ENCODE results near the gene APOF.
A peak's percentile ranks its signal among the peaks of the same experiment; 100 is the strongest.
"Not testable (repeated sequence)": the region's sequence is repeated elsewhere in the genome, so short reads cannot be mapped to it uniquely, and the experiment has no call there.

APOF gene

GRCh38 chr12:56366948-56367347 lies 4.3 kb upstream of the APOF start:
- no peak for DNase-seq

- DNase-seq: no peak
These were observed 1.0 kb downstream of the APOF start for GRCh38 chr12:56361487-56362129.

- DNase-seq: peak; percentile 100
These were observed 2.5 kb downstream of the APOF start, which contains the start of gene STAT2 for GRCh38 chr12:56359851-56360767. STAT2 (minus strand) TSS chr12:56360107; CDS start chr12:56356571, 3,536 bp downstream.

GRCh38 chr12:56358836-56359532 lies 3.7 kb downstream of the APOF start:
- DNase-seq: peak; percentile 85

GRCh38 chr12:56351325-56351724 lies 11.3 kb downstream of the APOF start:
- DNase-seq: no peak

- no peak for DNase-seq
These were observed 12.0 kb downstream of the APOF start for GRCh38 chr12:56350662-56351061.

- DNase-seq: no peak
These were observed 13.9 kb downstream of the APOF start for GRCh38 chr12:56348776-56349175.

GRCh38 chr12:56347255-56347654 lies 15.4 kb downstream of the APOF start:
- DNase-seq: not testable (repeated sequence)

GRCh38 chr12:56346675-56347074 lies 16.0 kb downstream of the APOF start:
- no peak for DNase-seq

GRCh38 chr12:56342290-56342689 lies 20.4 kb downstream of the APOF start:
- DNase-seq: not testable (repeated sequence)

- no peak for DNase-seq
These were observed 21.0 kb downstream of the APOF start for GRCh38 chr12:56341616-56342015.

- DNase-seq: no peak
These were observed 23.6 kb downstream of the APOF start for GRCh38 chr12:56339158-56339422.

- peak; percentile 24 for DNase-seq
These were observed 24.1 kb downstream of the APOF start, which contains the start of gene IL23A for GRCh38 chr12:56338308-56339157. IL23A (plus strand) TSS chr12:56338884; CDS start chr12:56339045, 161 bp downstream.

- DNase-seq: no peak
These were observed 24.9 kb downstream of the APOF start for GRCh38 chr12:56337753-56338251.

- no peak for DNase-seq
These were observed 26.1 kb downstream of the APOF start for GRCh38 chr12:56336361-56337167.

- not testable (repeated sequence) for DNase-seq
These were observed 27.1 kb downstream of the APOF start for GRCh38 chr12:56335527-56335926.

- no peak for DNase-seq
These were observed 28.2 kb downstream of the APOF start for GRCh38 chr12:56334490-56334793.

GRCh38 chr12:56333679-56334489 lies 28.8 kb downstream of the APOF start, which contains the start of gene PAN2:
PAN2 (minus strand) TSS chr12:56334000; CDS start chr12:56333094, 906 bp downstream.
- DNase-seq: peak; percentile 99

GRCh38 chr12:56333197-56333678 lies 29.4 kb downstream of the APOF start:
- no peak for DNase-seq

- DNase-seq: no peak
These were observed 30.0 kb downstream of the APOF start for GRCh38 chr12:56332512-56333196.
